Measurements from ENCODE around the gene ASTN1. TPM values are rescaled to one million over a fixed set of nuclear protein-coding genes. Genes with fewer than 3 reads are reported as not detected.

The ASTN1 gene
- total and polyA plus RNA-seq, 11 donors, result 0.15 to 3.6 (median 0.44) TPM

DNA sequence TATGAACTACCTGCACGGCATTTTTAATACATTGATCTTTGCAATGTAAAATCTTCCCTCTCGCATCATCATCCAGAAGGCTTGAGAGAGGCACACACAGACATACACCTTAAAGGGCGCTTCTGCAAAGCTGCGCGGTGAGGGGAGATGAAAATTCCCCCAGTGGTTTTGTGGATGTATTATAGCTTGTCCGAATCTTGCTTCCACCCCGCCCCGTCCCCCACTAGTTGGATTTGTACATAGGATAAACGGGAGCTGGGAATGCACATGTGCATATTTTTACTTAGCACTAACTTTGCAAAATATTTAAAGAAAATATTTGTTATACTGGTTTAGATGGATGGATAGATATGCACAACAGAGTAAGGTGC lies 542 bp upstream of the ASTN1 start:
- 3 to 7% (median 6%) methylated on average over 9 of the region's 9 CpGs for whole genome bisulfite sequencing, 4 donors

DNA sequence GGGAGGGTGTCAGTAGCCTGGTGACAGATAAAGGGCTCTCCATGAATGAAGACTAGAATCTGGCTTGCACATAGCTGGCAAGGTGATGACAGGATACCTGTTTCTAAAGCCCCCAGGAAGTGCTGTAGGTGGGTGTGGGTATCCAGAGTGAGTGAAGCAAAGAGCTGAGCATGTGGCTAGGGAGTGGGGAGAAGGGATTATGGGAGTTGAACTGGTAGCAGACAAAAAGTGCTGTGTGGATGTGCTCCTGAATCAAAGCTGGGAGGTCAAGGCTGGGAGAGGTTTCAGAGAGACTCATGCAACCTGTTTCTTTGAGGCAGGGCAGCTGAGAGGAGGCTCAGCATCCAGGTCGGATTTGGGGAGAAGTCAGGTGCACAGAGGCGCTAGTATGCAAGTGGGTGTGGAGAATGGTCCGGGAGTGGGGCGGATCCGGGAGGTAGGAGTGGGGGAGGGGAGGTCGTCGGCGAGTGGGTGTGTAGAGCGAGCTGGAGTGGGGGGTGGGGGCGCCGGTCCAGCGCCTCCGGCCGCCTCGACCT lies 600 bp downstream of the ASTN1 start:
- WGBS, 4 donors, result 2 to 4% (median 3%) methylated on average over 15 of the region's 15 CpGs
- Histone ChIP-seq H3K27me3 (peaks cover 0 to 65% (median 37%) of the 10 kb centered on the region in 9 donors), H3K9me3 (no peaks in the 10 kb centered on the region), H3K4me1 (peaks cover 0 to 15% (median 0%) of the 10 kb centered on the region in 12 donors), H3K27ac (no peak overlapping the region), H3K4me3 (peak overlapping the region; percentile 19 to 56 (median 46)), H3K36me3 (no peaks in the 10 kb centered on the region)
- TF ChIP-seq, protein P1, sequence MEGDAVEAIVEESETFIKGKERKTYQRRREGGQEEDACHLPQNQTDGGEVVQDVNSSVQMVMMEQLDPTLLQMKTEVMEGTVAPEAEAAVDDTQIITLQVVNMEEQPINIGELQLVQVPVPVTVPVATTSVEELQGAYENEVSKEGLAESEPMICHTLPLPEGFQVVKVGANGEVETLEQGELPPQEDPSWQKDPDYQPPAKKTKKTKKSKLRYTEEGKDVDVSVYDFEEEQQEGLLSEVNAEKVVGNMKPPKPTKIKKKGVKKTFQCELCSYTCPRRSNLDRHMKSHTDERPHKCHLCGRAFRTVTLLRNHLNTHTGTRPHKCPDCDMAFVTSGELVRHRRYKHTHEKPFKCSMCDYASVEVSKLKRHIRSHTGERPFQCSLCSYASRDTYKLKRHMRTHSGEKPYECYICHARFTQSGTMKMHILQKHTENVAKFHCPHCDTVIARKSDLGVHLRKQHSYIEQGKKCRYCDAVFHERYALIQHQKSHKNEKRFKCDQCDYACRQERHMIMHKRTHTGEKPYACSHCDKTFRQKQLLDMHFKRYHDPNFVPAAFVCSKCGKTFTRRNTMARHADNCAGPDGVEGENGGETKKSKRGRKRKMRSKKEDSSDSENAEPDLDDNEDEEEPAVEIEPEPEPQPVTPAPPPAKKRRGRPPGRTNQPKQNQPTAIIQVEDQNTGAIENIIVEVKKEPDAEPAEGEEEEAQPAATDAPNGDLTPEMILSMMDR (IDR thresholded peaks at IDR 0.05), result no peak
- no peak for TF ChIP-seq POLR2A (IDR thresholded peaks at IDR 0.05)
- ATAC-seq (peak in 1 of 4 donors; percentile 15), DNase-seq (no peak)
- intact Hi-C loops (cut with DNase I), result no loop called here

More for the DNA sequence above, 542 bp upstream of the ASTN1 start:
- intact Hi-C loops (cut with DNase I), result no loop called here
- peak overlapping the region in 9 of 12 donors; percentile 37 to 56 (median 47) for H3K4me3 ChIP-seq
- no peak overlapping the region for H3K27ac ChIP-seq
- no peak for DNase-seq
- H3K27me3 ChIP-seq, result peaks cover 0 to 75% (median 42%) of the 10 kb centered on the region in 9 donors
- TF ChIP-seq, protein P1 (IDR thresholded peaks at IDR 0.05), result no peak
- TF ChIP-seq POLR2A (IDR thresholded peaks at IDR 0.05), result no peak
- no peaks in the 10 kb centered on the region for H3K9me3 ChIP-seq
- no peaks in the 10 kb centered on the region for H3K36me3 ChIP-seq
- ATAC-seq, result no peak
- peaks cover 0 to 15% (median 0%) of the 10 kb centered on the region in 12 donors for H3K4me1 ChIP-seq

DNA sequence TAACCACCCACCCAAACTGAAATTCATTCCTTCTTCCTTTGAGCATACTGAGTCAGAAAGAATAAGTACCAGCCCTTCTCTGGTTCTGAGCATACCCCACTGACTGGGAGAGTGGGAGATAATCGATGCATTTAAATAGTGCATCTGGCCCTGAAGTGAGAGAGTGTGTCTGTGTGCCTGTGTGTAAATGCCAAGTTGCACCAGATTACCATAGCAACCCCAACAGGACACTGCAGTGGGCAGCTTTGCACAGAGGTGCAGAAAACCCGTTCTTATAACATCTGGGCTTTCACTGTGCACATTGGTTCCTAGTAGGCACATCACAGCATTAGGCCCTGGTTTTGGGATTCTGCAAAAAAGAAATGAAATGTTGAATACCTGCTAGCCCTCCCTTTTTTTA lies 2.3 kb downstream of the ASTN1 start:
- Histone ChIP-seq H3K9me3 (no peaks in the 10 kb centered on the region), H3K36me3 (no peaks in the 10 kb centered on the region), H3K4me3 (no peak overlapping the region), H3K27me3 (peaks cover 0 to 51% (median 28%) of the 10 kb centered on the region in 9 donors), H3K4me1 (peaks cover 0 to 15% (median 0%) of the 10 kb centered on the region in 12 donors), H3K27ac (no peak overlapping the region)
- intact Hi-C loops (cut with DNase I), result no loop called here
- ATAC-seq (no peak), DNase-seq (no peak)
- no peak for TF ChIP-seq POLR2A (IDR thresholded peaks at IDR 0.05)
- TF ChIP-seq, protein P1 (IDR thresholded peaks at IDR 0.05), result no peak
- WGBS, 4 donors, result 73 to 88% (median 85%) methylated on average over 2 of the region's 2 CpGs

DNA sequence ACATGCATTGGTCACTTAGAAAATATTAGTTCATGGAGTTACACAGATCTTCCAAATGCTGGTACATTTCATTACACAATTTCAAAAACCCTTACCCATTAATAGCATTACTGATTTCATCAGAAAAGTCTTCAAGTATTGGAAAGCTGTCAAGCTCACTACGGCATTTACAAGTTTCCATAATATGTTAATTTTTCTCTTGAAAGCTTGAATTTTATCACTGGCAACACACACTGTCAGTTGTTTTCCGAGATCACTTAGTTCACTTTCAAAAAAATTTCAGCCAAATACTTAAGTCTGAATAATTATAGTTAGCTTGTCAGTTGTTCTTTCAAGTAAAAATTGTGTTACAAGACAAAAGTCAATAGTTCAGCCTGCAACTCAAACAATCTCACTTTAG lies 18.0 kb downstream of the ASTN1 start:
- H3K27ac ChIP-seq, result no peak overlapping the region
- no peak for TF ChIP-seq POLR2A (IDR thresholded peaks at IDR 0.05)
- TF ChIP-seq, protein P1 (IDR thresholded peaks at IDR 0.05), result no peak
- no peak overlapping the region for H3K4me3 ChIP-seq
- no peaks in the 10 kb centered on the region for H3K27me3 ChIP-seq
- ATAC-seq (no peak), DNase-seq (no peak)
- WGBS, 4 donors, result 52 to 56% (median 55%) methylated on average over 2 of the region's 2 CpGs
- no peaks in the 10 kb centered on the region for H3K36me3 ChIP-seq
- H3K9me3 ChIP-seq, result no peaks in the 10 kb centered on the region
- intact Hi-C loops (cut with DNase I), result no loop called here
- H3K4me1 ChIP-seq, result peaks cover 0 to 14% (median 0%) of the 10 kb centered on the region in 12 donors

All from heart left ventricle (tissue), 16 donors.